GM19468 (cell line): ENCODE results near the gene ZNF30.
"Not testable (repeated sequence)": the region's sequence is repeated elsewhere in the genome, so short reads cannot be mapped to it uniquely, and the experiment has no call there.

ENCODE experiments used
- ATAC-seq: cut with Tn5 transposase; IDR thresholded peaks from one replicate; pipeline ENCODE4 v1.9.1; 2021; ENCODE audit warnings: mild to moderate bottlenecking, moderate library complexity, moderate number of reproducible peaks; ENCODE audit not compliant: unreplicated experiment; ENCODE audit errors: extremely low read depth

Gene ZNF30

DNA sequence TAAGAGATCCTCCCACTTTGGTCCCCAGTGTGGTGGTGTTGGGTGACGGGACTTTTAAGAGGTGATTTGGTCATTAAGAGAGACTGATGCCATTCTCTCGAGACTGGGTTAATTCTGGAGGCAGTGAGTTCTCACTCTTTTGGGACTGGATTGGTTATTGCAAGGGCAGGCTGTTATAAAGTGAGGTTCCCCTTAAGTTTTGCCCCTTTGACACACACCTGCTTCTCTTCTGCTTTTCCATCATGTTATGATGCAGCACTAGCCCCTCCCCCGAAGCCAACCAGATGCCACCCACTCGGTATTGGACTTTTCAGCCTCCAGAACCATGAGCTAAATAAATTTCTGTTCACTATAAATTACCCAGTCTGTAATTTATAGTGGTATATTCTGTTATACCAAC, 57.1 kb downstream of the ZNF30 start:
- no peak for ATAC-seq

DNA sequence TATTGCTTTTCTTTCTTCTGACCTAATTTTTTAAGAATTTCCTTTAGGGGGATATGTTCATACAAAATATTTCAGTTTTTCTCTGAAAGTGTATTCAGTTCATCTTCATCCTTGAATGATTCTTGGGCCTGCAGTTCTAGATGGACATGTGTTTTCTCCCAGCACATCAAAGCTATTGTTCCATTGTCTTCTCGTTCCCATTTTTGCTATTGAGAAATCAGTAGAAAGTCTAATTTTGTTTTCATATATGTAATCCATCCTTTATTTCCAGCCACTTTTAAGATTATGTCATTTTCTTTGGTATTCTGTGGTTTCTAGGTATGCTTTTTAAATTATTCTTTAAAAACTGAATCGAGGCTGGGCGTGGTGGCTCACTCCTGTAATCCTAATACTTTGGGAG, 57.6 kb downstream of the ZNF30 start:
- ATAC-seq: no peak

GRCh38 chr19:34985249-34986022, 58.7 kb downstream of the ZNF30 start:
- ATAC-seq: no peak

GRCh38 chr19:34988119-34988518, 61.4 kb downstream of the ZNF30 start:
- no peak for ATAC-seq

- ATAC-seq: no peak
Observed at GRCh38 chr19:34989298-34989697, 62.6 kb downstream of the ZNF30 start.

- no peak for ATAC-seq
Observed at GRCh38 chr19:34990578-34991192, 64.0 kb downstream of the ZNF30 start.

DNA sequence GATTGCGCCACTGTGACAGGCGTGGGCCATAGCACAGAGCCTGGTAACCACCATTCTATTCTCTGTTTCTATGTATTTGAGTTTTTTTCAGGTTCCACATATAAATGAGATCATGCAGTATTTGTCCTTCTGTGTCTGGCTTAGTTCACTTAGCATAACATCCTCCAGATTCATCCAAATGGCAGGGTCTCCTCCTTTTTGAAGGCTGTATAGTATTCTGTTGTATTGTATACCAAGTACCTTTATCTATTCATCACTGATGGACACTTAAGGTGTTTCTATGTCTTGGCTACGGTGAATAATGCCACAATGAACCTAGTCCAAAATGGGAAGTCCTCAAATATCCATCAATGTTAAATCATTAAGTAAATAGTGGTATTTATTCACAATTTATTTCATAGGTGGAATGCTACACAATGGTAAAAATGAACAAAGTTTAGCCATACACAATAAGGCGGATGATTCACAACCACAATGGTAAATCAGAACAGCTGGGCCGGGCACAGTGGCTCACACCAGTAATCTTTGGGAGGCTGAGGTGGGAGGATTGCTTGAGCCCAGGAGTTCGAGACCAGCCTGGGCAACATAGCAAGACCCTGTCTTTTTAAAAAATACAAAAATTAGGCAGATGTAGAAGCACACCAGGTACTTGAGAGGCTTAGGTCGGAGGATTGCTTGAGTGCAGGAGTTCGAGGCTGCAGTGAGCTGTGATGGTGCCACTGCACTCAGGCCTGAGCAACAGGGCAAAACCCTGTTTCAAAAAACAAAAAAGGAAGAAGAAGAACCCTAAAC, 65.0 kb downstream of the ZNF30 start:
- no peak for ATAC-seq

- not testable (repeated sequence) for ATAC-seq
Observed at GRCh38 chr19:34992582-34992981, 65.9 kb downstream of the ZNF30 start.

GRCh38 chr19:34994286-34994642, 67.6 kb downstream of the ZNF30 start:
- ATAC-seq: no peak
